ENCODE results near the gene PDCD2L.

DNA sequence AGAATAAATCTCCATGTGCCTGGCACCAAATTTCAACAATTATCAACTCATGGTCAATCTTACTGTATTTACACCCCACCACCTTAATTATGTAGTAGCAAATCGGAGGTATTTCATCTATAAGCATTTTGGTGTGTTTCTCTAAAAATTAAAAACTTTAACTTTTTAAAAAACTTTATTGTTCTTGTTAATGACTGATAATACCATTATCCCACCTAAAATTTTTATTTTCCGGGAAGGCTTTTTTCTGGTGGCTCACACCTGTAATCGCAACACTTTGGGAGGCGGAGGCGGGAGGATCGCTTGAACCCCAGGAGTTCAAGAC, 453 bp upstream of the PDCD2L start:
- TF ChIP-seq CTCF (conservative IDR thresholded peaks at IDR 0.05): no peak
- no peak for TF ChIP-seq EZH2 (IDR thresholded peaks at IDR 0.05; ENCODE audit: low read depth)
